Hepatic stellate cell (primary cell): ENCODE measurements around the gene CNPPD1.

Source experiments
- DNase-seq: peaks from one replicate; pipeline ENCODE4 v3.0.0; 2011; ENCODE audit warnings: low spot score

The CNPPD1 gene

GRCh38 chr2:219176818-219177551, at the start of gene CNPPD1:
Gene CNPPD1 (minus strand): TSS chr2:219176925. CDS start chr2:219176828, 97 bp downstream.
- peak; percentile 76 for DNase-seq

DNA sequence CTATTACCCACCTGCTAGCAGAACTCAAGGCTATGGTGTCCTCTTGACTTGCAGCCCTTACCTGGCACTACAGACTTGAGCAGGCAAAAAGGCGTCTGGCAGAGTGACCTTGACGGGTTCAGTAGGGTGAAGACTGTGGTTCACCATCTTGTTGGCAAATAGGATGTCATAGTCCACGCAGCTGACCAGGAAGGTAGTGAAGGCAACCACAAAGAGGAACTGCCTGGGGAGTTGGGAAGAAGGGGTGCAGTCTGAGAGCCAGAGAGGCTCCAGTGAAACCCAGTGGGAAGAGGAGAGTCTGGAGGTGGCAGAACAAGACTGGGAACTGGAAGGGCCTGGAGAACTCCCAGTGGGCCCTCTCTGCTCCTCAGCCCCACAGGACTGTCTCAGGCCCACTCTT, 48.6 kb upstream of the CNPPD1 start:
- DNase-seq, result no peak

GRCh38 chr2:219223831-219224610, 47.3 kb upstream of the CNPPD1 start:
- no peak for DNase-seq

GRCh38 chr2:219221957-219222518, 45.3 kb upstream of the CNPPD1 start:
- no peak for DNase-seq

- DNase-seq, result no peak
Measured at GRCh38 chr2:219220652-219221402, 44.1 kb upstream of the CNPPD1 start.

- DNase-seq, result no peak
Measured at GRCh38 chr2:219219784-219220532, 43.2 kb upstream of the CNPPD1 start.

- peak; percentile 97 for DNase-seq
Measured at GRCh38 chr2:219218732-219219701, 42.3 kb upstream of the CNPPD1 start, which contains the start of gene ABCB6. Gene ABCB6 (minus strand): TSS chr2:219218958. CDS start chr2:219218673, 285 bp downstream.

- peak; percentile 82 for DNase-seq
Measured at GRCh38 chr2:219218217-219218731, 41.5 kb upstream of the CNPPD1 start.

GRCh38 chr2:219216535-219216915, 39.8 kb upstream of the CNPPD1 start:
- DNase-seq, result no peak

GRCh38 chr2:219215871-219216534, 39.3 kb upstream of the CNPPD1 start:
- DNase-seq, result no peak

GRCh38 chr2:219214786-219215185, 38.1 kb upstream of the CNPPD1 start:
- no peak for DNase-seq

GRCh38 chr2:219214141-219214540, 37.4 kb upstream of the CNPPD1 start:
- no peak for DNase-seq

GRCh38 chr2:219213486-219214071, 36.9 kb upstream of the CNPPD1 start:
- no peak for DNase-seq

DNA sequence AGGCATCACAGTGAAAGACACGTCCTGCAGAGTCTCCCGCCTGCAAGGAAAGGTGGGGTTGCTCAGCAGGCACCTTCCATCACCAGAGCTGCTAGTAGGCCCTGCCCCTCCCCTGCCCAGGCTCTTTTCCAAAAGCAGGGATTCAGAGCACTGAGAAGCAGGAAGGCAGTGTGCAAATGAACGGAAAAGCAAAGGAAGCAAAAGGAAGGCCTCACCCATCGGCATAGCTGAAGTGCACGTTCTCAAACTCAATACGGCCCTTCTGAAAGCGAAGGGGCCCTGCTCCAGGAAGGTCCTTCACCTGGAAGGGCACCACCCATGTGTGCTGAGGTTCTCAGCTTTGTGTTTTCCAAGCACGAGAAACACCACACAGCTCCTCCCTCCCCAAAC, 36.3 kb upstream of the CNPPD1 start:
- DNase-seq, result no peak

DNA sequence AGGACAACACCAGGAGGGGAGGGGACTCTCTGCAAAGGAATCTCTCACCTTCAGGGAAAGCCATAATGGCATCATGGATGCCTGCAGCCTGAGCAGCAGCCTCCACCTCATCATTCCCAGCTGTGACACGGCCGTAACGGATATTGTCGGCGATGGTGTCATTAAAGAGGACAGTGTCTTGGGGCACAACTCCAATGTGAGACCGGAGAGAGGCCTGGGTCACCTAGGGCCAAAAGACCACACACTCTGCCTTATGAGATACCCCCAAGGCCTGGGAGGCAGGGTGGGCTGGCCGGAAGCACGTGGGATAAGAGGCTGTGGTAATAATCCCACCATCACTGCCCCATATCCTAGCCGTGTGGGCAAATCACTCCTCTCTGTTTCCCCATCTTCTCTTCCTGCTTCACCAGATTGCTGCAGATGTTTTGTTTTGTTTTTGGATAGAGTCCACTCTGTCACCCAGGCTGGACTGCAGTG, 34.2 kb upstream of the CNPPD1 start:
- DNase-seq, result no peak

- DNase-seq, result no peak
Measured at GRCh38 chr2:219210196-219210885, 33.6 kb upstream of the CNPPD1 start.

GRCh38 chr2:219209236-219210195, 32.8 kb upstream of the CNPPD1 start:
- DNase-seq, result no peak
